Measurements from ENCODE around the gene SLC7A6.

Gene SLC7A6

DNA sequence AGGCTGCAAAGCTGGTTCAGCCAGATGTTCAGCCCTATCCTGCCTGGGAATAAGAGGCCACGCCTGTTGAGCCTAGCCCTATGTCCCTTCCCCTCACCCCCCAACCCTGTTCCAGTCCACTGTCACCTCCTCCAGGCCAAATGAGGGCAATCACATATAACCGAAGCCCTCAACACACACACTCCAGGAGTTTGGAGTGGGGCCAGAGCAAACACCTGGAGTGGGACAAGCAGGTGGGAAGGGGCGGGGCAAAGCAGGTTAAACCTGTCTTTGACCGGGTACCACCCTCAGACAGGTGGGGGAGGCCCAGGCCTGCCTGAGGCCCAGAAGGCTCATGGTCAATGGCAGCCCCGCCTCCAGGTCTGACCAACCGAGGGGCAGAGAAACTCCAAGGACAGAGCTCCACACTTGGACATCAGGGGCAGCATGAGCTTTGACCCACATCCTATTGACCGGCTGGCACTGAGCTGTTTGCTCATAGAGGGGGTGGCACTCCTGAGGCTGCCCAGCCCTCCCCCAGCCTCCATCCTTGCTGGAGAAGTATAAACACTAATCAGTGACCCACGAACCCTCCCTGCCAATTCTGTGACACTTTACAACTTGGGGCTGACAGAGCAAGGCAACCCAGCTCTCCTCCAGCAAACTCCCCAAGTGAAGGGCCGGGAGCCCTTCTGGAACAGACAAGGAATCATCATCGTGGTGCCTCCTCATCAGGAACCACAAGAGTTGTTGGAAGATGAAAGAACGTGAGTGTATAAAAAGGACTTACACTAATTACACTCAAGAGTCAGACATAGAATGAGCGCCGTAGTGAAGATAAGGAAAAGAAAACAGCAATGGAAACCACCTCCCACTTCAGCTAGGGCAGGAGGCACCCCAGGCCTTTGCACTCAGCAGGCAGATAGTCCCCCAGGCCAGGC is 29.9 kb upstream of the SLC7A6 start:
- no peaks in the 10 kb centered on the region for H3K27me3 ChIP-seq (ENCODE audit: control insufficient read depth in 2 of 2, insufficient read depth in 2 of 2, low read length in 2 of 2)
- H3K27ac ChIP-seq (ENCODE audit: low read depth in 2 of 2, low read length in 2 of 2): peak overlapping the region; percentile 96 to 98
- H3K9ac ChIP-seq (ENCODE audit: low read depth in 1 of 2, low read length in 2 of 2): peak overlapping the region; percentile 87 to 91
- peak overlapping the region; percentile 69 to 83 for H3K4me3 ChIP-seq (ENCODE audit: low read length in 2 of 2)
- H3K9me3 ChIP-seq (ENCODE audit: control insufficient read depth in 2 of 2, low read length in 2 of 2): no peaks in the 10 kb centered on the region
- peaks cover 28 to 35% of the 10 kb centered on the region in 2 donors for H3K4me1 ChIP-seq (ENCODE audit: control insufficient read depth in 2 of 2, insufficient read depth in 2 of 2, low read length in 2 of 2)
- peaks cover 35 to 38% of the 10 kb centered on the region in 2 donors for H3K36me3 ChIP-seq (ENCODE audit: control insufficient read depth in 2 of 2, insufficient read depth in 2 of 2, low read length in 2 of 2)

DNA sequence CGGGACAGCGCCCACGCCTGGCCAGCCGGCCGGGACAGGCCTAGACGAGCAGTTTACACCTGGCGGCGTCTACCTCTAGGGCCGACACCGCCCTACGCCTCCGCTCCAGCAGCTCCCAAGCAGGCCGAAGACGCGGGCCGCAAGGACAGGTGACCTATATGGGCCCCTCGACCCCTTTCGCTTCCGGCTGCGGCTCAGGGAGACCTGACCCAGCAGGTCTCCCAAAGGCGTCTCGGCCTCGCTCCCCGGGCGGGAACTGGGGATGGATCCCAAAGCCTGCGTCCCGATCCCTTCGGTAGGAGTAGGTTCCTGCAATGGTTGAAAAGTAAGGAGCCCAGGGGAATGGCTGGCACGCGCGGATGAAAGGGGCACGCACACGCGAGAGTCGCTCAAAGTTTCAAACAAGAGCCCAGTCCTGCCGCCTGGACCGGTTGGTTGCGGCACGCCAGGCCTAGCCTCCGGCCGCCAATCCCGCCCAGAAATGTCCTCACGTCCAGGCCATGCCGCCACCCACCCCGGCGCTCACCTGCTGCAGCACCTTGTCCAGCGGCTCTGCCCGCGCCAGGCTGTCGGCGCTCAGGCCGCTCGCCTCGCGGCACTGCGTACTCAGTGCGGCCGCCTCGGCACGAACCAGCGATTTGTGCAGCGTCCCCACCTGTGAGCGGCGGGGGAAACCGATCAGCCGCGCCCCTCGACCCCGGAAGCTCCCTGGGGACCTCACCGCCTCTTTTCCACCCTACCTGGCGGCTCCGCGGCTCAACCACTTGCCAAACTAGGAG is 29.0 kb upstream of the SLC7A6 start:
- Histone ChIP-seq H3K27ac (ENCODE audit: low read depth in 2 of 2, low read length in 2 of 2) (peak overlapping the region; percentile 96 to 98), H3K4me1 (ENCODE audit: control insufficient read depth in 2 of 2, insufficient read depth in 2 of 2, low read length in 2 of 2) (peaks cover 28 to 39% of the 10 kb centered on the region in 2 donors), H3K9me3 (ENCODE audit: control insufficient read depth in 2 of 2, low read length in 2 of 2) (no peaks in the 10 kb centered on the region), H3K4me3 (ENCODE audit: low read length in 2 of 2) (peak overlapping the region; percentile 69 to 83), H3K27me3 (ENCODE audit: control insufficient read depth in 2 of 2, insufficient read depth in 2 of 2, low read length in 2 of 2) (no peaks in the 10 kb centered on the region), H3K36me3 (ENCODE audit: control insufficient read depth in 2 of 2, insufficient read depth in 2 of 2, low read length in 2 of 2) (peaks cover 27 to 30% of the 10 kb centered on the region in 2 donors), H3K9ac (ENCODE audit: low read depth in 1 of 2, low read length in 2 of 2) (peak overlapping the region; percentile 87 to 91)

- H3K9me3 ChIP-seq (ENCODE audit: control insufficient read depth in 2 of 2, low read length in 2 of 2): no peaks in the 10 kb centered on the region
- peaks cover 22 to 25% of the 10 kb centered on the region in 2 donors for H3K36me3 ChIP-seq (ENCODE audit: control insufficient read depth in 2 of 2, insufficient read depth in 2 of 2, low read length in 2 of 2)
- H3K27ac ChIP-seq (ENCODE audit: low read depth in 2 of 2, low read length in 2 of 2): peak within 1 kb of the TSS; percentile 96 to 98
- peak within 1 kb of the TSS; percentile 69 to 83 for H3K4me3 ChIP-seq (ENCODE audit: low read length in 2 of 2)
- no peaks in the 10 kb centered on the region for H3K27me3 ChIP-seq (ENCODE audit: control insufficient read depth in 2 of 2, insufficient read depth in 2 of 2, low read length in 2 of 2)
- H3K9ac ChIP-seq (ENCODE audit: low read depth in 1 of 2, low read length in 2 of 2): peak within 1 kb of the TSS; percentile 87 to 95
- H3K4me1 ChIP-seq (ENCODE audit: control insufficient read depth in 2 of 2, insufficient read depth in 2 of 2, low read length in 2 of 2): peaks cover 28 to 39% of the 10 kb centered on the region in 2 donors
Observed at GRCh38 chr16:68235887-68236136, 28.5 kb upstream of the SLC7A6 start, which contains the start of gene ESRP2. ESRP2 (minus strand) TSS chr16:68236127; CDS start chr16:68236045, 82 bp downstream.

- no peaks in the 10 kb centered on the region for H3K9me3 ChIP-seq (ENCODE audit: control insufficient read depth in 2 of 2, low read length in 2 of 2)
- H3K4me3 ChIP-seq (ENCODE audit: low read length in 2 of 2): peak overlapping the region; percentile 69 to 83
- peaks cover 28 to 39% of the 10 kb centered on the region in 2 donors for H3K4me1 ChIP-seq (ENCODE audit: control insufficient read depth in 2 of 2, insufficient read depth in 2 of 2, low read length in 2 of 2)
- no peaks in the 10 kb centered on the region for H3K27me3 ChIP-seq (ENCODE audit: control insufficient read depth in 2 of 2, insufficient read depth in 2 of 2, low read length in 2 of 2)
- peak overlapping the region; percentile 96 to 98 for H3K27ac ChIP-seq (ENCODE audit: low read depth in 2 of 2, low read length in 2 of 2)
- peak overlapping the region; percentile 87 to 95 for H3K9ac ChIP-seq (ENCODE audit: low read depth in 1 of 2, low read length in 2 of 2)
- H3K36me3 ChIP-seq (ENCODE audit: control insufficient read depth in 2 of 2, insufficient read depth in 2 of 2, low read length in 2 of 2): peaks cover 17 to 20% of the 10 kb centered on the region in 2 donors
Observed at GRCh38 chr16:68236137-68236825, 28.0 kb upstream of the SLC7A6 start.

DNA sequence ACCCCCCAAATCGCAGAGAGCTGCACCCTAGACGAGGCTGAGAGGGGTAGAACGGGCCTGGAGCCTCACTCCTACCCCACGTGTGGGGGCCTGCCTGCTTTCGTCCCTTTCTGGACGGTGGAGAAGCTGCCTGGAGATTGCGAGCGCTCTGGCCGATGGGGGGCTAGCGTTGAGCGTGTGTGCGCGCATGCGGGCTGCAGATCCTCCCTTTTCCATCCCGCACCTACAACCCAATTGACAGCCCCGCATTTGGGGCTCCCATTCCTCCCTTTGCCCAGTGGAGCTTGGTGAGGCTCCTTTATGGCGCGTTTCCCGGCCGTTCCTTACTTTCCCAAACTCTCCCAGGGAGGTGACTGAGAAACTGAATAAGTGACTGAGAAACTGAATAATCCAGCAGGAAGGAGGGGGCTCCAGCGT is 27.5 kb upstream of the SLC7A6 start:
- Histone ChIP-seq H3K4me3 (ENCODE audit: low read length in 2 of 2) (peak overlapping the region; percentile 69 to 83), H3K36me3 (ENCODE audit: control insufficient read depth in 2 of 2, insufficient read depth in 2 of 2, low read length in 2 of 2) (peaks cover 12 to 14% of the 10 kb centered on the region in 2 donors), H3K27ac (ENCODE audit: low read depth in 2 of 2, low read length in 2 of 2) (peak overlapping the region; percentile 92 to 96), H3K9me3 (ENCODE audit: control insufficient read depth in 2 of 2, low read length in 2 of 2) (no peaks in the 10 kb centered on the region), H3K9ac (ENCODE audit: low read depth in 1 of 2, low read length in 2 of 2) (peak overlapping the region; percentile 87 to 95), H3K27me3 (ENCODE audit: control insufficient read depth in 2 of 2, insufficient read depth in 2 of 2, low read length in 2 of 2) (no peaks in the 10 kb centered on the region), H3K4me1 (ENCODE audit: control insufficient read depth in 2 of 2, insufficient read depth in 2 of 2, low read length in 2 of 2) (peaks cover 28 to 39% of the 10 kb centered on the region in 2 donors)

- peak overlapping the region; percentile 70 to 83 for H3K4me3 ChIP-seq (ENCODE audit: low read length in 2 of 2)
- H3K27me3 ChIP-seq (ENCODE audit: control insufficient read depth in 2 of 2, insufficient read depth in 2 of 2, low read length in 2 of 2): no peaks in the 10 kb centered on the region
- H3K9ac ChIP-seq (ENCODE audit: low read depth in 1 of 2, low read length in 2 of 2): peak overlapping the region; percentile 87 to 95
- no peaks in the 10 kb centered on the region for H3K9me3 ChIP-seq (ENCODE audit: control insufficient read depth in 2 of 2, low read length in 2 of 2)
- peak overlapping the region; percentile 92 to 96 for H3K27ac ChIP-seq (ENCODE audit: low read depth in 2 of 2, low read length in 2 of 2)
- H3K4me1 ChIP-seq (ENCODE audit: control insufficient read depth in 2 of 2, insufficient read depth in 2 of 2, low read length in 2 of 2): peaks cover 28 to 38% of the 10 kb centered on the region in 2 donors
- H3K36me3 ChIP-seq (ENCODE audit: control insufficient read depth in 2 of 2, insufficient read depth in 2 of 2, low read length in 2 of 2): peaks cover 6 to 9% of the 10 kb centered on the region in 2 donors
Observed at GRCh38 chr16:68237243-68238028, 26.9 kb upstream of the SLC7A6 start.

- H3K27me3 ChIP-seq (ENCODE audit: control insufficient read depth in 2 of 2, insufficient read depth in 2 of 2, low read length in 2 of 2): no peaks in the 10 kb centered on the region
- H3K4me3 ChIP-seq (ENCODE audit: low read length in 2 of 2): peak overlapping the region; percentile 70 to 83
- no peaks in the 10 kb centered on the region for H3K9me3 ChIP-seq (ENCODE audit: control insufficient read depth in 2 of 2, low read length in 2 of 2)
- H3K9ac ChIP-seq (ENCODE audit: low read depth in 1 of 2, low read length in 2 of 2): peak overlapping the region; percentile 82 to 93
- H3K4me1 ChIP-seq (ENCODE audit: control insufficient read depth in 2 of 2, insufficient read depth in 2 of 2, low read length in 2 of 2): peaks cover 27 to 35% of the 10 kb centered on the region in 2 donors
- peak overlapping the region; percentile 91 to 96 for H3K27ac ChIP-seq (ENCODE audit: low read depth in 2 of 2, low read length in 2 of 2)
- H3K36me3 ChIP-seq (ENCODE audit: control insufficient read depth in 2 of 2, insufficient read depth in 2 of 2, low read length in 2 of 2): peaks cover 3 to 6% of the 10 kb centered on the region in 2 donors
Observed at GRCh38 chr16:68238029-68238345, 26.3 kb upstream of the SLC7A6 start.

DNA sequence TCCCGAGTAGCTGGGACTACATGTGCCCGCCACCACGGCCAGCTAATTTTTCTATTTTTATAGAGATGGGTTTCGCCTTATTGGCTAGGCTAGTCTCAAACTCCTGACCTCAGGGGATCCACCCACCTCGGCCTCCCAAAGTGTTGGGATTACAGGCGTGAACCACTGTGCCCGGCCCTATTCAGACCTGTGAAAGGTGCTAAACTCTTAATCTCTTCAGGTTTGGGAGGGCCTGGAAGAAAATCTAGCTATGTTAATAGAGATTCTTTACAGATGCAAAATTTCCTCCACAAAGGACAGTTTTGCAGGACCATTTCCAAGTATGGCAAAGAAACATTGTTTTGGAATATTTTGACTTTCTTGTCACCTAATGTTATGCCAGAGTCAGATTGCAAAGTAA is 22.2 kb upstream of the SLC7A6 start:
- no peaks in the 10 kb centered on the region for H3K36me3 ChIP-seq (ENCODE audit: control insufficient read depth in 2 of 2, insufficient read depth in 2 of 2, low read length in 2 of 2)
- H3K27me3 ChIP-seq (ENCODE audit: control insufficient read depth in 2 of 2, insufficient read depth in 2 of 2, low read length in 2 of 2): no peaks in the 10 kb centered on the region
- H3K9ac ChIP-seq (ENCODE audit: low read depth in 1 of 2, low read length in 2 of 2): no peak overlapping the region
- H3K4me3 ChIP-seq (ENCODE audit: low read length in 2 of 2): no peak overlapping the region
- H3K4me1 ChIP-seq (ENCODE audit: control insufficient read depth in 2 of 2, insufficient read depth in 2 of 2, low read length in 2 of 2): peaks cover 22 to 30% of the 10 kb centered on the region in 2 donors
- H3K9me3 ChIP-seq (ENCODE audit: control insufficient read depth in 2 of 2, low read length in 2 of 2): no peaks in the 10 kb centered on the region
- H3K27ac ChIP-seq (ENCODE audit: low read depth in 2 of 2, low read length in 2 of 2): no peak overlapping the region

All from mucosa of rectum (tissue), 2 donors.